T-helper 1 cell treated with Interleukin-12 subunit alpha and Interleukin-12 subunit beta and Interleukin-4 antibody, amounts not matched to agents 30 μg/mL and 1 μg/mL, for 36 hours (primary cell): Measurements from ENCODE around the gene TMEM221.
"Not testable (repeated sequence)": the region's sequence is repeated elsewhere in the genome, so short reads cannot be mapped to it uniquely, and the experiment has no call there.

Source experiments
- H3K27ac Mint-ChIP-seq: one replicate; pipeline ENCODE4 v1.8.0; 2021; ENCODE audit warnings: mild to moderate bottlenecking, mixed read lengths
- H3K27me3 Mint-ChIP-seq: one replicate; pipeline ENCODE4 v1.8.0; 2021; ENCODE audit warnings: low read depth, mixed read lengths
- H3K36me3 Mint-ChIP-seq: one replicate; pipeline ENCODE4 v1.8.0; 2021; ENCODE audit warnings: low read depth, mixed read lengths
- H3K4me1 Mint-ChIP-seq: one replicate; pipeline ENCODE4 v1.8.0; 2021; ENCODE audit warnings: low read depth, mixed read lengths
- H3K4me3 Mint-ChIP-seq: one replicate; pipeline ENCODE4 v1.8.0; 2021; ENCODE audit warnings: mild to moderate bottlenecking, moderate library complexity, mixed read lengths
- H3K9me3 Mint-ChIP-seq: one replicate; pipeline ENCODE4 v1.8.0; 2021; ENCODE audit warnings: mixed read lengths

TMEM221 gene

DNA sequence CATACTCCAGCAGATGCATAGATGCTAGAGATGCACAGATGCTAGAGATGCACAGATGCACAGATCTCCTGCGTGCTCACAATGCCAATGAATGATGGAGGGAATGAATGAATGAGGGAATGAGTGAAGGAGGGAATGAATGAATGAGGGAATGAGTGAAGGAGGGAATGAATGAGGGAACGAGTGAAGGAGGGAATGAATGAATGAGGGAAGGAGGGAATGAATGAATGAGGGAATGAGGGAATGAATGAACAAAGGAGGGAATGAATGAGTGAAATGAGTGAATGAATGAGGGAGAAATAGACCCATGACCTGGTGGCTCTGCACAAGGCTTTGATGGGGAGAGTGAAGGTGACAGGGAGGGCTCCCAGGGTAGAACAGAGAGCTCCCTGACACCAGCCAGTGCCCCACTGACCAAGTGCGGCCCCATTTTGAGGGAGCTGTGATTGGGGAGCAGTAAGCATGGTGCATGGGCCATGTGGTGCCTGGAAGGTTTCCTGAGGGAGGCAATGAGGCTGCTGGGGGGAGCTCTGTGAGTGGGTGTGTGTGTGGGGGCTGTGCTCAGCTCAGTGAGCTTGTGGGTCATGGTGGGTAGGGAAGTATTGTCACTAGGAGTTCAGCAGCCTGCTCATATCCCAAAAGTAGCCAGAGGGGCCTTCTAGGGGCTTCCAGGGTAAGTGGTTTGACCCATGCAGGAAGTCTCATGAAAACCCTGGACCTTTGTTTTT is 34.6 kb upstream of the TMEM221 start:
- Mint-ChIP-seq H3K4me1 (no peaks in the 10 kb centered on the region), H3K27ac (no peak overlapping the region)

DNA sequence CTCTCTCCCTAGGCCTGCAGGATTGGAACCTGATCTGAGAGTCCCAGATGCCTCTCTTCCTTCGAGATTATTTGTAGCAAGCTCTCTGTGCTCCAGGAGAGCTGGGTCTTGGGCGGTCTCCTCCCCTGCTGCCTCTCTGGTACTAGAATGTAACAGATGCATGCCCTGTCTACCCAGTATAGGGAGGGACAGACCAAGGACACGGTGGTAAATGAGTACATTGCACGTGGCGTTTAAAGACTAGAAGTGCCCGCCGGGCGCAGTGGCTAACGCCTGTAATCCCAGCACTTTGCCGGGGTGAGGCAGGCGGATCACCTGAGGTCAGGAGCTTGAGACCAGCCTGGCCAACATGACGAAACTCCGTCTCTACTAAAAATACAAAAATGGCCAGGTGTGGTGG is 33.5 kb upstream of the TMEM221 start:
- no peaks in the 10 kb centered on the region for H3K4me1 Mint-ChIP-seq
- H3K27me3 Mint-ChIP-seq = no peaks in the 10 kb centered on the region
- H3K9me3 Mint-ChIP-seq = no peaks in the 10 kb centered on the region
- no peaks in the 10 kb centered on the region for H3K36me3 Mint-ChIP-seq
- H3K27ac Mint-ChIP-seq = no peak overlapping the region
- no peak overlapping the region for H3K4me3 Mint-ChIP-seq

More for the DNA sequence above, 34.6 kb upstream of the TMEM221 start:
- no peak overlapping the region for H3K4me3 Mint-ChIP-seq
- H3K27me3 Mint-ChIP-seq = no peaks in the 10 kb centered on the region
- H3K9me3 Mint-ChIP-seq = no peaks in the 10 kb centered on the region
- H3K36me3 Mint-ChIP-seq = no peaks in the 10 kb centered on the region

DNA sequence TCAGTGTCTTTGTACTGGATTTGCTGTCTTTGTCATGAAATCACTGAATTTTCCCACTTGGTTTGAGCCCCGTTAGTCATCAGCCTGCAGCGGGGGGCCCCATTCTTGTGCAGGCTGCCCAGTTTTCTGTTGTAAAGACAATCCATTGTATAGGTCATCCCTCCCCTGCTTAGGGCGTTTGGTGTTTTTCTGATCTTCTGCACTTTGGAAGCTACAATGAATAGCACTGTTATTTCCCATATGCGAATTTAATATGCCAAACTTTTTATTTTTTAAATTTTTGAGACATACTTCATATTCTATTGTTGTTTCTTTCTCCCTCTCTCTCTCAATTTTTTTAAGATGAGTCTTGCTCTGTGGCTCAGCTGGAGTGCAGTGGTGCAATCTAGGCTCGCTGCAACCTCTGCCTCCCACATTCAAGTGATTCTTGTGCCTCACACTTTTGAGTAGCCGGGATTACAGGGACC is 30.9 kb upstream of the TMEM221 start:
- Mint-ChIP-seq H3K27me3 (no peaks in the 10 kb centered on the region), H3K4me1 (no peaks in the 10 kb centered on the region), H3K4me3 (no peak overlapping the region), H3K36me3 (no peaks in the 10 kb centered on the region), H3K27ac (no peak overlapping the region), H3K9me3 (no peaks in the 10 kb centered on the region)

DNA sequence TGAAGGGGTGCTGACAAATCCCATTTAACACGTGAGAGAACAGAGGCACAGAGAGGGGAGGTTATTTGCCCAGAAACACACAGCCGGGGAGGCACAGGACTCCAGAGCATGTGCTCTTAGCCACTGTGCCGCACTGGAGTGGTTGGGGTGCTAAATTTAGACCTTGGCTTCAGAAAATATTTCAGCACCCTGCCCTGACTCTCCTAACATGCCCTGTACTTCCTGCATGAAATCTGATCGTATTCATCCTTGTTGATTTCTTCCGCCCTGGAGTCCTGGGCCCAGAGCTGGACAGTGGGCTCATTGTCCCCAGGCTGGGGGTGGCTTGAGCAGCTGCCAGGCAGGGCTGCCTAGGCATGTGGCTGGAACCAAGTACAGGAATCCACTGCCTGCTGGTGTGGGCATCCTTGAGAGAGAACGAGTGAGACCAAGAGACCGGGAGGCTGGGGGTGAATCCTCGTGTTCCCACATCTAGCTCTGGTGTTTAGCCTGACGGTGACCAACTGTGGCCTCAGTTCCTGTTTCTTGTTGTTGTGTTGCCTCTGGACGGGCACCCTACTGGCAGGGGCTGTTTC is 27.2 kb upstream of the TMEM221 start:
- H3K4me3 Mint-ChIP-seq = no peak overlapping the region
- H3K36me3 Mint-ChIP-seq = no peaks in the 10 kb centered on the region
- H3K27ac Mint-ChIP-seq = no peak overlapping the region

DNA sequence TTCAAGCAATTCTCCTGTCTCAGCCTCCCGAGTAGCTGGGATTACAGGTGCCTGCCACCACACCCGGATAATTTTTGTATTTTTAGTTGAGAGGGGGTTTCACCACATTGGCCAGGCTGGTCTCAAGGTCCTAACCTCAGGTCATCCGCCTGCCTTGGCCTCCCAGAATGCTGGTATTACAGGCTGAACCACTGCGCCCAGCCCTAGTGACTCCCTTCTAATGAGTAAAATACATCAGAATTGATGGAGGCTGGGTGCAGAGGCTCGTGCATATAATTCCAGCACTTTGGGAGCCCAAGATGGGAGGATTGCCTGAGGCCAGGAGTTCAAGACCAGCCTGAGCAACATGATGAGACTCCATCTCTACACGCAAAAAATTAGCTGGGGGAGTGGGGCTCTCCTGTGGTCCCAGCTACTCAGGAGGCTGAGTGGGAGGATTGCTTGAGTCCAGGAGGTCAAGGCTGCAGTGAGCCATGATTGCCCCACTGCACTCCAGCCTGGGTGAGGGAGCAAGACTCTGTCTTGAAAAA is 26.6 kb upstream of the TMEM221 start:
- not testable (repeated sequence) for H3K4me3 Mint-ChIP-seq, H3K9me3 Mint-ChIP-seq, H3K36me3 Mint-ChIP-seq, H3K27me3 Mint-ChIP-seq, H3K27ac Mint-ChIP-seq
- H3K4me1 Mint-ChIP-seq = peaks cover 14% of the 10 kb centered on the region

More for the DNA sequence above, 27.2 kb upstream of the TMEM221 start:
- H3K27me3 Mint-ChIP-seq = no peaks in the 10 kb centered on the region
- H3K4me1 Mint-ChIP-seq = peaks cover 12% of the 10 kb centered on the region
- no peaks in the 10 kb centered on the region for H3K9me3 Mint-ChIP-seq

DNA sequence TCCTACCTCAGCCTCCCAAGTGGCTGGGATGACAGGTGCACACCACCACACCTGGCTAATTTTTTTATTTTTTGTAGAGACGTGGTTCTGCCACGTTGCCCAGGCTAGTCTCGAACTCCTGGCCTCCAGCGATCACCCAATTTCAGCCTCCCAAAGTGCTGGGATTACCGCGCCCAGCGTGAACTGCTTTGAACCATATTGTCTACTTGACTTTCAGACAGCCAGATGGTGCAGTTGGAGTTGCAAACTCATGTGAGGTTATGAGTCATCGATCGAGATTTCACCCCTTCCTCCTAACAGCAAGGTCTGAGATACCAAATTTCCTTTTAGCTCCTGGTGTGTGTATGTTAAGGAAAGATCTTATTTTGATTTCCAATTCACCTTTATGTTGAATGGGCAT is 24.6 kb upstream of the TMEM221 start:
- H3K4me1 Mint-ChIP-seq = peaks cover 23% of the 10 kb centered on the region
- H3K9me3 Mint-ChIP-seq = no peaks in the 10 kb centered on the region
- H3K4me3 Mint-ChIP-seq = no peak overlapping the region
- no peaks in the 10 kb centered on the region for H3K27me3 Mint-ChIP-seq
- no peak overlapping the region for H3K27ac Mint-ChIP-seq
- H3K36me3 Mint-ChIP-seq = no peaks in the 10 kb centered on the region

DNA sequence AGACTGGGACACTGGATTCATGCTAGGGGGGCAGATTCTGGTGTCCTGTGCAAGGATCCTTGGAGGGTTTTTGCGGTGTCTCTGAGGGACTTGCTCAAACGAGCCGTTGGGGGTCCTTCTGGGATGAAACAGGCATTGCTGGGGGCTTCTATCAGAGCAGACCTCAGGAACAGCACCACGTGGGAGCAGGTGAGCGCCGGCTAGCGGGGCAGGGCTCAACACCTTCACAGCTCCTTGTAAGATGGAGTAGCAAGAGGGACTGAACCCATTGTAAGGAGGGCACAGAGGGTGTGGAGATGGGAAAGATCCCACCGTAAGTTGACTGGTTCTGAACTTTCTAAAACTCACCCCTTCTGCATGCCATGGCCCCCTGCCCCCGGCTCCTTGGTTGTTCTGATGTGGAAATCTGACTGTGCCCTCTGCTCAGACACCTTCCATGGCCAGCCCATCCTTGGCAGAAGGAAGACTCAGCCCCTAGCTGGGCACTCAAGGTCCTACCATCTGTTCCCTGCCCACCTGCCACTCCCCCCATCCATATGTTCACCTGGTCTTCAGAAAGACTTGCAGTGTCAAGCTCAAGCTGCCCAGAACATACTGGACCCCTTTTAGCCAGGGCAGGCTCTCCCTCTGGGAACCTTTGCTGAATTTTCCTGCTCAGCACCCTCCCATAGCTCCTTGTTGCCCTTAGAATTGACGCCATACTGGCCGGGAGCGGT is 23.1 kb upstream of the TMEM221 start:
- H3K27ac Mint-ChIP-seq = peak overlapping the region; percentile 11
- peak overlapping the region; percentile 96 for H3K4me3 Mint-ChIP-seq
- H3K9me3 Mint-ChIP-seq = no peaks in the 10 kb centered on the region
- no peaks in the 10 kb centered on the region for H3K36me3 Mint-ChIP-seq
- no peaks in the 10 kb centered on the region for H3K27me3 Mint-ChIP-seq
- peaks cover 26% of the 10 kb centered on the region for H3K4me1 Mint-ChIP-seq

DNA sequence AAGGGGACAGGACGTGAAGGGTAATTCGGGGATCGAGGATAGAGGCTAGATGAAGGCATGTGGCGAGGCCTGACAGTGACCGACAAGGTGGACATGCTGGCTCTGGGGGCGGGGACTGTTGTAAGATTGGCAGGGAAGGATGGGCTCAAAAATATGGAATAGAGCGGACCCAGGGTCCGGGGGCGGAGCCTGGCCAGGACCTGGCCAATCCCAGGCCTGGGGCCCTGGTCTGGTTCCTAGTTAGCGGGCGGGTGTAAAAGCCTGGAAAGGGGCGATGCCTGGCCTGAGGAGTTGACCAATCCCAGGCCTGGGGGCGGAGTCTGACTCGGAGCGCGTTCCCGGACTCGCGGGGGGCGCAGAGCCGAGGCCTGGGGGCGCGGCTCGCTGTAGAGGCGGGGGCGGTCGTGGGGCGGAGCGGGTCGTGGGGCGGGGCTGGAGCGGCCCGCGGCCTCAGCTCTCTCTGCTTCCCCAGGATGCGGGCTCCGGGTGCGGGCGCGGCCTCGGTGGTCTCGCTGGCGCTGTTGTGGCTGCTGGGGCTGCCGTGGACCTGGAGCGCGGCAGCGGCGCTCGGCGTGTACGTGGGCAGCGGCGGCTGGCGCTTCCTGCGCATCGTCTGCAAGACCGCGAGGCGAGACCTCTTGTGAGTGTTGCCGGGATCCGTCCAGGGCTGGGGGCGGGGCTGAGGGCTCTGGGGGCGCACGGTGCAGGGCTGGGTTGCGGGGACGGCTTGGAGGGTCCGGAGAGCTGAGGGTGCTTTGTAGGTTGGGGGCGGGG is 21.8 kb upstream of the TMEM221 start, which contains the start of gene SLC27A1:
Gene SLC27A1 (plus strand): TSS at position 457 of the 774 bp plus-strand sequence. CDS start 17 bp downstream, at position 474.
- Mint-ChIP-seq H3K27me3 (peaks cover 4% of the 10 kb centered on the region), H3K27ac (peak within 1 kb of the TSS; percentile 87), H3K9me3 (no peaks in the 10 kb centered on the region), H3K36me3 (no peaks in the 10 kb centered on the region), H3K4me1 (peaks cover 31% of the 10 kb centered on the region), H3K4me3 (peak within 1 kb of the TSS; percentile 96)

DNA sequence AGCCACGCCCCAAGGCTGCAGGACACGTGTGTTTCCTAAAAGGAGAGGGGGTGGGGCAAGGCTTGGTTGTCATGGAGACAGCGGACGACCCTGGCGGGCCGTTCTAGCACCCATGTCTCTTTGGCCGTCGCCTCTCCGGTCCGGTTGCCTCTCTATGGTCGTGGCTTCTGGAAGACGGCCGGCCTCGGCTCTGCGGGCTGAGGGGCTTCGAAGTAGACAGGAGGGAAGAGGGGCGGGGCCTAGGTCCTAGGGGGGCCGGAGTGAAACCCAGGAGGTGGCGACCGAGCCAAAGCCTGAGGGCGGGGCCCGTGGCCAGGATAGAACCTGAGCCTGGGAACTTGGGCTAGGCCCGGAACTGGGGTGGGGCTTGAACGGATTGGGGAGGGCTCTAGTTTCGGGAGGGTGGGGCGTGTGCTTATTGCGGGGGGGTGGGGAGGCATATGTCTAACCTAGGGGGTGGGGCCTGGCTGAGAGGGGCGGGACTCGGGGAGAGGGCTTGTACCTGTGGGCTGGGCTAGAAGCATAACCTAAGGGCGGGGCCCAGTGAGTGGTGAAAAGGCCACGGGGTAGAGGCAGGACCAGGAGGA is 21.1 kb upstream of the TMEM221 start:
- Mint-ChIP-seq H3K9me3 (no peaks in the 10 kb centered on the region), H3K4me1 (peaks cover 31% of the 10 kb centered on the region), H3K36me3 (no peaks in the 10 kb centered on the region), H3K4me3 (peak overlapping the region; percentile 96), H3K27me3 (peaks cover 4% of the 10 kb centered on the region), H3K27ac (peak overlapping the region; percentile 87)

DNA sequence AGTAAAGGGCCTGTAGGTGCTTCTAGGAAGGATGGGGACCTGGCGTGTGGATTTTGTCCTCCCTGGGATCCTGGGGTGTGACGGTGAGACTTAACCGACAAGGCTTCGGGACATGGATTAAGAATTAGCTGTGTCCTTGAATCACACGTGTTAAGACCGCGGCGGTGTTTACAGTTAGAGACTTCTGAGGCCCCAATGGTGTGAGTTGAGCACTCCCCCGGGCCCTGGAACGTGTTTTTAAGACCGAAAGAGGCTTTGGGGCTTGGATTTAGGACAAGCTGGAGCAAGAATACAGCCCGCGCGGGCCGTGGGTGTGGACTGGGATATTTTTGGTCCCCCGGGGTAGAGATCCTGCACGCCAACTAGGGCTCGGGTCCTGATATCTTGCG is 20.6 kb upstream of the TMEM221 start:
- Mint-ChIP-seq H3K4me1 (peaks cover 31% of the 10 kb centered on the region), H3K27ac (peak overlapping the region; percentile 24), H3K27me3 (peaks cover 4% of the 10 kb centered on the region), H3K9me3 (no peaks in the 10 kb centered on the region), H3K4me3 (peak overlapping the region; percentile 96), H3K36me3 (no peaks in the 10 kb centered on the region)

DNA sequence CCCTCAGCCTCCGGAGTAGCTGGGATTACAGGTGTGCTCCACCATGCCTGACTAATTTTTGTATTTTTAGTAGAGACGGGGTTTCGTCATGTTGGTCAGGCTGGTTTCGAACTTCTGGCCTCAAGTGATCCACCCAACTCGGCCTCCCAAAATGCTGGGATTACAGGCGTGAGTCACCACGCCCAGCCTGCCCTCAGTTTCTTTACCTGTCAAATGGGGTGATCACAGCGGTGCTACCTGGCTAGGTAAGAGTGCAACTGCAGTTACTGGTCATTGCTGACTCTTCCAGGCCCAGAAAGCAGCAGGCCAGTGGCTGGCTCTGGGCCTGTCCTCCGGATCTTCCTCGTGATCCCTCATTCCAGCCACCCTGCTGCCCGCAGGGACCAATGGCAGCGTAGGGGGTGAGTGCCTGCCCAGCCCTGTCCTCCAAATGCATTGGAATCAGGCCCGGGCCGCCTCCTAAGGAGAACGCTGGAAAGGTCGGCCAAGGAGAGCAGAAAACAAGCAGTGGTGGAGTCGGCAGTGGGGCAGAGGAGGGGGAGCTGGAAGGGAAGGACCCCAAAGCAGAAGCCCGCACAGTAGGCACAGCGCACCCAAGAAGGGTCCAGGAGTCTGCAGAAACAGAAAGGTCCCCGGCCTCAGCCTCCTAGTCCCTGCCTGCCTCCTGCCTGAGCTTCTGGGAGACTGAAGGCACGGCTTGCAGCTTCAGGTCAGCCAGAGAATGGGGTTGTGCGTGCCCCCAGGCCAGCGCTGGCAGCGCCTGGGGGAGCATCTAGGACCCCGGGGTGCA is 20.0 kb upstream of the TMEM221 start:
- Mint-ChIP-seq H3K36me3 (no peaks in the 10 kb centered on the region), H3K4me3 (peak overlapping the region; percentile 96), H3K27ac (peak overlapping the region; percentile 24), H3K9me3 (no peaks in the 10 kb centered on the region), H3K4me1 (peaks cover 29% of the 10 kb centered on the region), H3K27me3 (peaks cover 4% of the 10 kb centered on the region)

DNA sequence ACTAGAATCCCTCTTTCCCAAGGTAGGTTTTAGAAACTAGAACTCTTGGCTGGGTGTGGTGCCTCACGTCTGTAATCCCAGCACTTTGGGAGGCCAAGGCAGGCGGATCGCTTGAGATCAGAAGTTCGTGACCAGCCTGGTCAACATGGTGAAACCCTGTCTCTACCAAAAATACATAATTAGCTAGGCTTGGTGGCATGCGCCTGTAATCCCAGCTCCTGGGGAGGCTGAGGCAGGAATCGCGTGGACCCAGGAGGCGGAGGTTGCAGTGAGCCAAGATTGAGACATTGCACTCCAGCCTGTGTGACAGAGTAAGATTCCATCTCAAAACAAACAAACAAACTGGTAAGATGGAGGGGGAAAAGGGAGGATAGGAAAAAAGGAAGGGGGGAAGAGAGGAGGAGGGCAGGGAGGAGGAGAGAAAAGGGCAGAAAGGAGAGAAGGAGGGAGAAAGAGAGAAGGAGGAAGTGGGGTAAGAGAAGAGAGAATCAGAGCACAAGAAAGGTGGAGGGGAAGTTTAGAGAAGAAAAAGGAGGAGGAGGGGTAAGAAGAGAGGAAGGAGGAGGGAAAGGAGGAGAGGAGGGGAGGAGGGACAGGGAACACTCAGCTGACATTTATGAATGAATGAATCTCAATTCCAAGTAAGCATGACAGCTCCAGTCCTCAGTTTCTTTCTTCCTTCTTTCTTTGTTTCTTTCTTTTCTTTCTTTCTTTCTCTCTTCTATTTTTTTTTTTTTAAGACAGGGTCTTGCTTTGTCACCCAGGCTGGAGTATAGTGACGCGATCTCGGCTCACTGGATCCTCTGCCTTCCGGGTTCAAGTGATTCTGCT is 19.2 kb upstream of the TMEM221 start:
- Mint-ChIP-seq H3K9me3 (no peaks in the 10 kb centered on the region), H3K27ac (no peak overlapping the region)

DNA sequence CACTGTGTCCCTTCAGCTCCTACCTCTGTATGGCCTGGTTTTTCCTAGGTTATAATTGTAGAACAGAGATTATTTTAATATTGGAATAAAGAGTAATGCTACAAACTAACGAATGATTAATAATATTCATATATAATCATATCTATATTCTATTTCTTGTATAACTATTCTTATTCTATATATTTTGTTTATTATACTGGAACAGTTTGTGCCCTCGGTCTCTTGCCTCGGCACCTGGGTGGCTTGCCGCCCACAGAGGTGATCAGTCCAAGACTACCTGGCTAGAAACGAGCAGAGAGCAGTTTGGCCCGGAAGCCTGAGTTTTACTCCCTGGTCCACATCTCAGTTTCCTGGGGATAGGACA is 18.0 kb upstream of the TMEM221 start:
- Mint-ChIP-seq H3K36me3 (no peaks in the 10 kb centered on the region), H3K4me1 (peaks cover 22% of the 10 kb centered on the region), H3K4me3 (no peak overlapping the region), H3K27me3 (peaks cover 4% of the 10 kb centered on the region), H3K9me3 (no peaks in the 10 kb centered on the region), H3K27ac (no peak overlapping the region)

More for the DNA sequence above, 19.2 kb upstream of the TMEM221 start:
- H3K27me3 Mint-ChIP-seq = peaks cover 4% of the 10 kb centered on the region
- H3K4me3 Mint-ChIP-seq = no peak overlapping the region
- no peaks in the 10 kb centered on the region for H3K36me3 Mint-ChIP-seq
- peaks cover 23% of the 10 kb centered on the region for H3K4me1 Mint-ChIP-seq
